Mesothelial cell of epicardium (in vitro differentiated cells): ENCODE measurements around the gene PPP2R5E. TPM values are rescaled to one million over a fixed set of nuclear protein-coding genes. Genes with fewer than 3 reads are reported as not detected.

ENCODE experiments used
- DNase-seq, 2 experiments: peaks; one replicate each; pipeline ENCODE4 v3.0.0; 2021; ENCODE audit warnings: low spot score in 2 of 2; ENCODE audit not compliant: unreplicated experiment in 2 of 2
- H3K27ac Mint-ChIP-seq: 2 replicates; pipeline ENCODE4 v1.8.0; 2021; ENCODE audit warnings: mixed read lengths
- H3K27me3 Mint-ChIP-seq: 2 replicates; pipeline ENCODE4 v1.8.0; 2021; ENCODE audit warnings: low read depth, mixed read lengths
- H3K36me3 Mint-ChIP-seq: 2 replicates; pipeline ENCODE4 v1.8.0; 2021; ENCODE audit warnings: mixed read lengths
- H3K4me1 Mint-ChIP-seq: 2 replicates; pipeline ENCODE4 v1.8.0; 2021; ENCODE audit warnings: mixed read lengths
- H3K4me3 Mint-ChIP-seq: 2 replicates; pipeline ENCODE4 v1.8.0; 2021; ENCODE audit warnings: mild to moderate bottlenecking, moderate library complexity, mixed read lengths
- H3K9me3 Mint-ChIP-seq: 2 replicates; pipeline ENCODE4 v1.8.0; 2021; ENCODE audit warnings: mixed read lengths
- CTCF ChIP-seq: fragments of 200-600 bp; sonication (generic); IDR thresholded peaks from one replicate; pipeline ENCODE4 v1.5.0; 2021; ENCODE audit warnings: antibody characterized with exemption; ENCODE audit not compliant: unreplicated experiment
- total RNA-seq: library from RNA; stranded (reverse); gene quantifications from 3 replicates; pipeline ENCODE4 v1.2.1, GENCODE V29; 2021

PPP2R5E gene
- total RNA-seq, 1 donor from 2014 or later: 58.2 TPM

- peaks cover 30% of the 10 kb centered on the region for H3K9me3 Mint-ChIP-seq
- no peak for DNase-seq
- no peak overlapping the region for H3K4me3 Mint-ChIP-seq
- H3K27ac Mint-ChIP-seq: no peak overlapping the region
- H3K4me1 Mint-ChIP-seq: no peaks in the 10 kb centered on the region
- H3K36me3 Mint-ChIP-seq: peaks cover 21% of the 10 kb centered on the region
- TF ChIP-seq CTCF: no peak
- no peaks in the 10 kb centered on the region for H3K27me3 Mint-ChIP-seq
These were observed 181.4 kb downstream of the PPP2R5E start for GRCh38 chr14:63361790-63362189.

- H3K27me3 Mint-ChIP-seq: no peaks in the 10 kb centered on the region
- no peak overlapping the region for H3K4me3 Mint-ChIP-seq
- H3K36me3 Mint-ChIP-seq: no peaks in the 10 kb centered on the region
- no peak for DNase-seq
- no peaks in the 10 kb centered on the region for H3K4me1 Mint-ChIP-seq
- TF ChIP-seq CTCF: no peak
- H3K27ac Mint-ChIP-seq: no peak overlapping the region
- no peaks in the 10 kb centered on the region for H3K9me3 Mint-ChIP-seq
These were observed 185.3 kb downstream of the PPP2R5E start for GRCh38 chr14:63357841-63358240.

- H3K36me3 Mint-ChIP-seq: no peaks in the 10 kb centered on the region
- peaks cover 6% of the 10 kb centered on the region for H3K27me3 Mint-ChIP-seq
- no peak for DNase-seq
- no peak for TF ChIP-seq CTCF
- H3K4me3 Mint-ChIP-seq: no peak overlapping the region
- no peaks in the 10 kb centered on the region for H3K9me3 Mint-ChIP-seq
- H3K27ac Mint-ChIP-seq: no peak overlapping the region
- no peaks in the 10 kb centered on the region for H3K4me1 Mint-ChIP-seq
These were observed 197.4 kb downstream of the PPP2R5E start for GRCh38 chr14:63345826-63346225.

- DNase-seq: no peak
- no peak overlapping the region for H3K27ac Mint-ChIP-seq
- H3K27me3 Mint-ChIP-seq: peaks cover 6% of the 10 kb centered on the region
- H3K9me3 Mint-ChIP-seq: no peaks in the 10 kb centered on the region
- TF ChIP-seq CTCF: no peak
- H3K36me3 Mint-ChIP-seq: no peaks in the 10 kb centered on the region
- H3K4me1 Mint-ChIP-seq: no peaks in the 10 kb centered on the region
- no peak overlapping the region for H3K4me3 Mint-ChIP-seq
These were observed 198.8 kb downstream of the PPP2R5E start for GRCh38 chr14:63344336-63344735.

- TF ChIP-seq CTCF: no peak
- Mint-ChIP-seq H3K4me1 (no peaks in the 10 kb centered on the region), H3K9me3 (peaks cover under 1% of the 10 kb centered on the region), H3K27me3 (peaks cover 6% of the 10 kb centered on the region), H3K4me3 (no peak overlapping the region), H3K36me3 (no peaks in the 10 kb centered on the region), H3K27ac (no peak overlapping the region)
- no peak for DNase-seq
These were observed 199.3 kb downstream of the PPP2R5E start for GRCh38 chr14:63343878-63344277.

- no peak overlapping the region for H3K27ac Mint-ChIP-seq
- TF ChIP-seq CTCF: no peak
- peaks cover 1% of the 10 kb centered on the region for H3K27me3 Mint-ChIP-seq
- H3K9me3 Mint-ChIP-seq: peaks cover 12% of the 10 kb centered on the region
- no peaks in the 10 kb centered on the region for H3K4me1 Mint-ChIP-seq
- no peak overlapping the region for H3K4me3 Mint-ChIP-seq
- no peak for DNase-seq
- H3K36me3 Mint-ChIP-seq: no peaks in the 10 kb centered on the region
These were observed 200.8 kb downstream of the PPP2R5E start for GRCh38 chr14:63342371-63342770.
